SK-N-MC (cell line): Measurements from ENCODE around the gene PTBP1.
A peak's percentile ranks its signal among the peaks of the same experiment; 100 is the strongest.

Source experiments
- DNase-seq: peaks from one replicate; pipeline ENCODE4 v3.0.0-alpha.2; 2011; ENCODE audit warnings: low read depth, low spot score
- H3K27ac ChIP-seq: fragments of 200-600 bp; sonication (generic); 2 replicates; pipeline ENCODE4 v1.5.1; 2016; ENCODE audit warnings: mixed run types
- H3K36me3 ChIP-seq: fragments of 200-600 bp; sonication (generic); 2 replicates; pipeline ENCODE4 v1.6.1; 2017; ENCODE audit warnings: antibody characterized with exemption, low read length, mixed read lengths; ENCODE audit not compliant: insufficient read depth
- H3K4me3 ChIP-seq: fragments of 200-600 bp; sonication (generic); 2 replicates; pipeline ENCODE4 v1.5.1; 2016
- H3K9ac ChIP-seq: fragments of 200-600 bp; sonication (generic); 2 replicates; pipeline ENCODE4 v1.8.0; 2017; ENCODE audit warnings: mixed run types, mixed read lengths; ENCODE audit not compliant: insufficient read length
- H3K9me3 ChIP-seq: fragments of 200-600 bp; sonication (generic); 2 replicates; pipeline ENCODE4 v1.6.1; 2017; ENCODE audit warnings: low read depth, mild to moderate bottlenecking, antibody characterized with exemption, low read length, moderate library complexity, mixed read lengths
- EZH2 ChIP-seq: fragments of 200-600 bp; sonication (generic); IDR thresholded peaks from one replicate; pipeline ENCODE4 v1.6.1; 2017; ENCODE audit warnings: antibody characterized with exemption
- FOXP2 ChIP-seq: optimal IDR thresholded peaks from 2 replicates; pipeline ENCODE3; 2011; ENCODE audit warnings: mild to moderate bottlenecking, moderate library complexity; ENCODE audit not compliant: insufficient read depth; ENCODE audit errors: extremely low read length, control extremely low read depth
- POLR2AphosphoS5 ChIP-seq: IDR thresholded peaks from 2 replicates; pipeline ENCODE4 v1.6.1; 2012; ENCODE audit warnings: mild to moderate bottlenecking, low read depth, low read length, borderline replicate concordance

PTBP1 gene

DNA sequence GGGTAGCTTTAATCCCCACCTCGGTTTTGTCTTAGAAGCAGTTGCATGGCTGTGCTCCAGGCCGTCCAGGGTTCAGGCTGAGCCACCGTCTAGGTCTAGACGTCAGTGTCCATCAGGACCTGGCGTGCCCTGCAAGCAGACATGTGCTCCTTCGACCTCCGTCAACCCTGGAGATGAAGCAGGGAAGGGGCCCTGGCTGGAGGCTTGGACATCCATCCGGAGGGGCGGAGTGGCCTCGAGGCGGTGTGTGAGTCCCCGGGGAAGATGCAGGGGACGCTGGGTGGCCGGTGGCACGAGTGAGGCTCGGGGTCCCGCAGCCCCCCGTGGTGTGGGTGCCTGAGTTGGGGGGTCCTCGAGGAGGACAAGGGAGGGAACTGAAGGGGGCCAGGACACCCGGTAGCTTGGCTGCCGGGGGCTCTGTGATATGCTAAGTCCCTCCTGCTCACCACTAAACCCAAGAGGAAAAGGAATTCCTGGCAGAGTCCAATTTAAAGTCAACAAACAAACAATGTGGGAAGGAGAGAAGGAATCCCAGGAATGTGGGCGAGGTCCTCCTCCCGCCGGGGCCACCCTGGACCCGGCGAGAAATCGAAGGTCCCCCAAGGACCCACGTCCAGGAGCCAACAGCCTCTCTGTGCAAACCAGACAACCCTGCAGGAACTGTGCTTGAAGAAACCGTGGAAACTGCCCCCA is 14.9 kb upstream of the PTBP1 start:
- Histone ChIP-seq H3K9me3 (no peaks in the 10 kb centered on the region), H3K9ac (peak overlapping the region; percentile 65), H3K27ac (peak overlapping the region; percentile 68), H3K36me3 (no peaks in the 10 kb centered on the region), H3K4me3 (no peak overlapping the region)
- no peak for DNase-seq
- TF ChIP-seq EZH2 (no peak), FOXP2 (no peak), POLR2AphosphoS5 (no peak)

DNA sequence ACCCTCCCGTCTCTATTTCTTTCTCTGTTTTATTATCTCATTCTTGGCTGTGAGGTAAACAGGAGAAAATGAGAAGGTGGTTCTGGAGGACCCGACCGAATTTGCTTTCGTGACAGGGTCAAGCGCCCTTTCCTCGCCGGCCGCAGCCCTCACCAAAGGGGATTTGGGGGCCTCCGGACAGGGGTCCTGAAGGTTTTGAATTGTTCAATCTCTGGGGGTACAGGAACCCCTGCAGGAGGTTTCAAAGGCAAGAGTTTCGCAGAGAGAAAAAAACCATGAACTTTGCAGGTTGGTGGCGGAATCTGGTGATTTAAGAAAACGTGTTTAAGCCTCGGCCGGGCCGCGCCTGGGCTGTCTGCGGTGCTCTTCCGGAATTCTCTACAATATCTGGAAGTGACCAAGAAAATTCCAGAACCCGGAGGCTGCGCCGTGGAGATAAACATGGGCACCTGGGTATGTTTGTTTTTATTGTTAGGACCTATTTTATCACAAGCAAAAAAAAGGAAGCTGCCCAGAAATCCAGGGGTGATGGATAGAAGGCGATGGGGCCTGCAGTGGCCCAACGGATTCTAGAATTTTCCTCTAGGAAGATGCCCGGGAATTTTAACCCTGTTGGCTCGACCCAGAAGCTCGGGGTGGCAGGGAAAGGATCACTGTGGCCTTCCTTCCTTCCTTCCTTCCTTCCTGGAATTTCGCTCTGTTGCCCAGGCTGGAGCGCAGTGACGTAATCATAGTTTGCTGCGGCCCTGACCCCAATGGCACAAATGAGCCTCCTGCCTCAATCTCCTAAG is 14.2 kb upstream of the PTBP1 start:
- Histone ChIP-seq H3K4me3 (no peak overlapping the region), H3K9ac (peak overlapping the region; percentile 65), H3K9me3 (no peaks in the 10 kb centered on the region), H3K36me3 (no peaks in the 10 kb centered on the region), H3K27ac (peak overlapping the region; percentile 68; the same call in 1 of the 2 replicates)
- no peak for DNase-seq
- TF ChIP-seq EZH2 (no peak), FOXP2 (no peak), POLR2AphosphoS5 (no peak)

DNA sequence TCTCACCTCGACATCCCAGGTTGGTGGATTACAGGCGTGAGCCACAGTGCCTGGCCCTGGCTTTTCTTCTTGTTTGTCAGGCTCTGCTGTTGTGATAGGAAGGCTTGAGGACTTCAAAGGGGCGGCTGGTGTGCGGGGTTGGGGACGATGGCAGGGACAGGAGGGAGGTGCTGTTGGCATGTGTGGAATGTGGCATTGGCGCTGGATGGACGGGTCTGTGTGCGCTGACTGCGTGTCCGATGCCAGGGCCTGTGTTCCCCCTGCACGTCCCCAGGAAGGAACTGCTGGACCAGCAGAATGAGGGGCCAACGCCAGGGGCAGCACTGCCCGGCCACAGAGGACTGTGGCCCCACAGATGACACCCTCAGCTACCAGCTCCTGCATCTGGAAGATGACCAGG is 12.7 kb upstream of the PTBP1 start:
- no peak overlapping the region for H3K27ac ChIP-seq
- no peak for DNase-seq
- H3K9ac ChIP-seq = no peak overlapping the region
- H3K36me3 ChIP-seq = no peaks in the 10 kb centered on the region
- no peak overlapping the region for H3K4me3 ChIP-seq
- no peaks in the 10 kb centered on the region for H3K9me3 ChIP-seq
- TF ChIP-seq EZH2 (no peak), POLR2AphosphoS5 (no peak), FOXP2 (no peak)

DNA sequence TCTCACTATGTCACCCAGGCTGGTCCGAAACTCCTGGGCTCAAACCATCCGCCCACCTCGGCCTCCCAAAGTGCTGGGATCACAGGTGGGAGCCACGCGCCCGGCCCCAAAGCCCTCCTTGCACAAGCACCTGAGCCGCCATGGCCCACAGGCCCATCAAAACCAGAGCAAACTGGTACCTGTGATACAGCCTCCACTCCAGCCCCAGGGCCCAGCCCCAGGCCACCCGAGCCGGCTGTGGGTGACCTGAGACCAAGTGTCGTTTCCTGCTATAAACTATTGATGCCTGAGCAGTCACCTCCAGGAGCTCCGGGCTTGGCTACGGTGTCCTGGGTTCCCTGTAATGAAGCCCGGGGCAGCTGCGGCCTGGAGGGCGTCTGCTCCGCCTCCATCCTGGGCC is 9.7 kb upstream of the PTBP1 start:
- H3K36me3 ChIP-seq = no peaks in the 10 kb centered on the region
- H3K27ac ChIP-seq = no peak overlapping the region
- TF ChIP-seq EZH2 = no peak
- no peaks in the 10 kb centered on the region for H3K9me3 ChIP-seq
- DNase-seq = no peak
- H3K4me3 ChIP-seq = no peak overlapping the region
- H3K9ac ChIP-seq = no peak overlapping the region

DNA sequence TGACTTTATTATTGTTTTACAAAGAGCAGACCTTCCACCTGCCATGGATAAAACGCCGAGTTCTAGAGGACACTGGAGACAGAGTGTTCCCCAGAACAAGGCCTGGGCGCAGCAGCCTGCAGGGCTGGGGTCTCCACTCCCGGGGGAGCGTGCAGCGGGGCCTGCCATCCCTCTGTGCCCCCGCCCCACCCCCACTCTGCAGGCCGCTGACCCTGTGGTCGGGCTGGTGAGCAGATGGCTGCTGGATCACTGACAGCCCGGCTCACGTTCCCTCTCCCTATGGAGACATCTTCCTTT is 8.6 kb upstream of the PTBP1 start:
- H3K36me3 ChIP-seq = no peaks in the 10 kb centered on the region
- H3K4me3 ChIP-seq = no peak overlapping the region
- H3K9ac ChIP-seq = no peak overlapping the region
- TF ChIP-seq POLR2AphosphoS5 (no peak), EZH2 (no peak), FOXP2 (no peak)
- H3K9me3 ChIP-seq = no peaks in the 10 kb centered on the region
- no peak for DNase-seq
- H3K27ac ChIP-seq = no peak overlapping the region

DNA sequence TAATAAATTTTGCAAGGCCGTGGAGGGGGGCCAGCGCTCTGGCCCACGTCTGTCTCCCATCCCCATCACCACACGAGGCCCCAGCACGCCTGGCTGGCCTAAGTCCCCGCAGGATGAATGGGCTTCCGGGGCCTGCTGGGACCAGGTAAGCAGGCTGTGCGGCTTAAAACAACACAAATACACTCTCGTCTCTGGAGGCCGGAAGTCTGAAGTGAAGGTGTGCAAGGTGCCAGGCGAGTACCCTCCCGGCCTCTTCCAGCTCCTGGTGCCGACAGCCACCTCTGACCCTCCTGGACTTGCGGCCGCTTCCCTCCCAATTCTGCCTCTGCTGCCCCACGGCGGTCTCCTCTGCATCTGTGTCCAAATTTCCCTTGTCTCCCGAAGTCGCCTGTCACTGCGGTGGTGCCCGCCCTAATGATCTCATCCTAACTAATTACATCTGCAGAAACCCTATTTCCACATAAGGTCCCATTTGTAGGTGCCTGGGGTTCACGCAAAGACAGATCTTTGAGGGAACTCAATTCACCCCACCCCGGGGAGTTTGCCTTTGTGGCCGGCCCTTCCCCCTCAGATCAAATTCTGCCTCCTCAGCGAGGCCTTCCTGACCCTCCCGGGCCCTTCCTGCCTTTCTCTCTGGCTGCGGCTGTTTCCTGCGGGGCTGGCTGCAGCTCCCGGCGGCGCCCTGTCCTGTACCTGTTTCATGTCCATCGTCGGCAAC is 8.1 kb upstream of the PTBP1 start:
- Histone ChIP-seq H3K27ac (0 out of 2 replicates have a peak overlapping the region, but pooled peaks have one; percentile 19), H3K9ac (no peak overlapping the region), H3K9me3 (no peaks in the 10 kb centered on the region), H3K36me3 (no peaks in the 10 kb centered on the region), H3K4me3 (no peak overlapping the region)
- TF ChIP-seq EZH2 (no peak), POLR2AphosphoS5 (no peak), FOXP2 (no peak)
- DNase-seq = no peak

DNA sequence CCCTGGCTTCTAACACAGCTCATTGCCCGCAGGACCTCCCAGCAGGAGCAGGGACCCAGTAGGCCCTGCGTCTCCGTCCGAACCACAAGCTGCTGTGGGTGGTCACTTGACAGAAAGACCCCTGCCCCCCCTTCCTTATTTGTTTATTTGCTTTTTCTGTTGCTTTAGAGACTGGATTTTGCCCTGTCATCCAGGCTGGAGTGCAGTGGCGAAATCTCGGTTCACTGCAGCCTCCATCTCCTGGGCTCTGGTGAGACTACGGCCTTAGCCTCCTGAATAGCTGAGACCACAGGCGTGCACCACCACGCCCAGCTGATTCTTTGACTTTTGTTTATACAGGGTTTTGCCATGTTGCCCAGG is 7.6 kb upstream of the PTBP1 start:
- Histone ChIP-seq H3K9me3 (no peaks in the 10 kb centered on the region), H3K27ac (0 out of 2 replicates have a peak overlapping the region, but pooled peaks have one; percentile 19), H3K36me3 (no peaks in the 10 kb centered on the region), H3K9ac (no peak overlapping the region), H3K4me3 (no peak overlapping the region)
- DNase-seq = no peak
- TF ChIP-seq FOXP2 (no peak), POLR2AphosphoS5 (no peak), EZH2 (no peak)

DNA sequence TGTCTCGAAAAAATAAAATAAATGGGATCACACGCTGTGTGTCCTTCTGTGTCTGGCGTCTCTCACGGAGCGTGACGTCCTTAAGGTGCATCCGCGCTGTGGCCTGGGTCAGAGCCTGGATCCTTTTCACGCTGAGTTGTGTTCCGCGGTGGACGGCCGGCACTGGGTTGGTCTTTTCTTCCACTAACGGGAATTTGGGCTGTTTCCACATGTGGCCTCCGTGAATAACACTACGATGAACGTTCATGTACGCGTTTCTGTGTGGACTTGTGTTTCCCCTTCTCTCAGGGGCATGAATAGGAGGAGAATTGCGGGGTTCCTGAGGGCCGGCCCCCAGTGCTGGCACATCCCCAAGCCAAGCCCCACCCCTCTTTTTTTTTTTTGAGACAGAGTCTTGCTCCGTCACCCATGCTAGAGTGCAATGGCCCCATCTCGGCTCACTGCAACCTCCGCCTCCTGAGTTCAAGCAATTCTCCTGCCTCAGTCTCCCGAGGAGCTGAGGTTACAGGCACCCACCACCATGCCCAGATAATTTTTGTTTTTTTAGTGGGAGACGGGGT is 6.2 kb upstream of the PTBP1 start:
- no peaks in the 10 kb centered on the region for H3K9me3 ChIP-seq
- peak overlapping the region; percentile 50; the same call in 1 of the 2 replicates for H3K27ac ChIP-seq
- H3K36me3 ChIP-seq = no peaks in the 10 kb centered on the region
- TF ChIP-seq EZH2 = no peak
- TF ChIP-seq FOXP2 = no peak
- no peak for TF ChIP-seq POLR2AphosphoS5
- no peak overlapping the region for H3K9ac ChIP-seq
- DNase-seq = no peak
- no peak overlapping the region for H3K4me3 ChIP-seq
